PC-9 (cell line): Measurements from ENCODE around the gene ALB.

Experiments used
- CTCF ChIP-seq: fragments of 200-600 bp; sonication (generic); conservative IDR thresholded peaks from 2 replicates; pipeline ENCODE4 v1.6.1; 2017; ENCODE audit warnings: mixed run types, antibody characterized with exemption, mild to moderate bottlenecking, moderate library complexity
- EZH2 ChIP-seq: fragments of 200-600 bp; sonication (generic); IDR thresholded peaks from 2 replicates; pipeline ENCODE4 v1.8.0; 2017; ENCODE audit warnings: antibody characterized with exemption, low read depth

- TF ChIP-seq CTCF (no peak), EZH2 (no peak)
These were observed 25.9 kb downstream of the ALB start for GRCh38 chr4:73429826-73430587.
